NCI-H2081 (cell line): ENCODE measurements around the gene FMN2.
A peak's percentile ranks its signal among the peaks of the same experiment; 100 is the strongest.

Source experiments
- DNase-seq, 2 experiments: peaks; one replicate each; lab custom pipeline; 2025; lab: John Stamatoyannopoulos, UW

Gene FMN2

DNA sequence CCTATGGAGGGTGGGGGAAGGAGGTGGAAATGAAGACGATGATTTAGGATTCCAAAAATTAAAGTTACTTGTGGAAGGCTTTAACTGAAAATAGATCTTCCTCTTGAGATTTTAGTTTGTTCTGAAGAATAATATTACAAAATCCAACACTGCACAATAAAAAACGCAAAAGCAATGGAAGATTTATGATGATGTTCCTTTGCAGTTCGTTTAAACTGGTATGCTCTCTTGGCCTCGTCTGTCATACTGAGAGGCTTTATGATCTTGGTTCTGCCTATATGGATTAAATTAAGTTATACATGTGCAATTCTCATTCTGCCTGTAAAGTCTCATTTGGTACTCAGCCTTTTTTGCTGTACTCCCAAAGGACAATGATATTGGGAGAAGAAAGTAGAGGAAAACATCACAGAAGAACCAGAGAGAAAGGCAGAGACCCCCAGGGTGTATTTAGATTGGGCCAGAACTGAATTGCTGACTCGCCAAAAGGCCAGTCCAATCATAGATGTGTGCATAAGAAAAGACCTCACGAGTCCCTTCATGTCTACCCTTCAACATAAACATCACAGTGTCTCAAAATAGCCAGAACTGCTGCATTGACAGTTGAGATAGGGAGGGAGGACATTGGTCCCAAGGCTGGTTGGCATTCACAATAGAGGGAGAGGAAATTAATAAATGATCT, 331.7 kb downstream of the FMN2 start:
- no peak for DNase-seq

DNA sequence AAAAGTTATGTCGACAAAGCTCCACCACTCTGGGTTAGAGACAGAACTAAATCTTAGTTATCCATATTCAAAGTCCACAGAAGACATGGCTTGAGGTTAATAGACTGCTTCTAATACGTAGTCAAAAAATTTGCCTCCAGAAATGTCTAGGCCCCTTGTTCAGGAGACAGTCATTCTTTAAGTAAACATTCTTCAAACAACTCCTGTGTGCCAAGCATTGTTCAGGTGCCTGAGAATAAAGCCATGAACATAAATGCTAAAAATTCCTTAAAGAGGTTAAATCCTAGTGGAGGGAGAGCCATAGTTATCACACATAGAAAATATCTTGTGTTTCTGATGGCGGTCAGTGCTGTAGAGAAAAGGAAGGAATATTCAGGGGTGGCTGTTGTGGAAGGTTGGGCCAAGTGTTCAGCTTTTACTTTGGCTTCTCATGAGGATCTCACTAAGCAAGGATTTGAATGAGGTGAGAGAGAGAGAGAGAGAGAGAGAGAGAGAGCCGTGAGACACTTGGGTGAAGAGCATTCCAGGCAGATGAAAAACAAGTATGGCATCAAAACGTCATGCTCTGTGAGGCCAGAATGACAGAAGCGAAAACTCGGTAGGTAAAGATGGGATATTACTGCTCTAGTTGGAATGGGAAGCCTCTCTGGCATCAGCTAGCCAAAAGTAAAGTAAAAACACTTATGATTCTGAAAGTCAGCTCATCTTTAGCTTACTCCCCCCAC, 333.2 kb downstream of the FMN2 start:
- no peak for DNase-seq

DNA sequence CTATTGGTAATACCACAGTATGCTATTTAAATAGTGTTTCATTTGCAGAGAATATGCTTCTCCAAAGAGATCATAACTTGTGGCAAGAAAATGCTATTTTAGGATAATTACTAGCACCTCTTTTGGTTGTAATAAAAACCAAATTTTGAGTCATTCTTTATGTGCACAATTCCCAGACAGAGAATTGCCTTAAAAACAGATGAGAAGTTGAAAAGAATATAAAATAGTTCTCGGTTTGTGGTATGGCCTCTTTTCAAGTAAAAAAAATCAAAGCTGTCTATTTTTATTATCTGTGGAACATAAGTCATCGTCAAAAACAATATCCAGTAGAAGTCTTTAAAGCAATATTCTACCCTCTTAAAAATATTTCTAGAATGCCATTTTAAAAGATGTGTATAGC, 334.4 kb downstream of the FMN2 start:
- no peak for DNase-seq

DNA sequence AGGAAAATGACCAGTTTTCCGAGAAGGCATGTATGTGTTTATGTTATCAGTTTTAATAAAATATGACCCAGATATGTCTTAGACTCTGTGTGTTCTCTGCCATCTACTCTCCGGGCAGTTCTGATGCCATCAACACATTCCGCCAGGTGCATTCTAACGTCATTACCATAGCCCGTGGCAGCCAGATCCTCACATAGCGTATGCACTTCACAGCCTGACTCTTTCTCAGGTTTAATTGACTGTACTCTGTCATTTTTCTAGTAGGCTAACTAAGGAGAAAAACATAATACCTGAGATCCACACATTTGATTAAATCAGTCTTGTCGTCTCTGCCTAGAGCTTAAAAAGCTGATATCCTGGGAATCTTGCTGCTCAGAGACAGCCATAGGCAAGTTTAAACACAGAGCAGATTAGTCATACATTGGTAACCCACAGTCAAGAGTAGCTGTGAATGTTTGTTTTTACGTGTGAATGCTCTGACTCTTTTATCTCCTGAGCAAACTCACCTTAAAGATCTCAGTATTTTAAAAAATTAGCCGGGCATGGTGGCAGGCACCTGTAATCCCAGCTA, 344.4 kb downstream of the FMN2 start:
- DNase-seq: no peak

DNA sequence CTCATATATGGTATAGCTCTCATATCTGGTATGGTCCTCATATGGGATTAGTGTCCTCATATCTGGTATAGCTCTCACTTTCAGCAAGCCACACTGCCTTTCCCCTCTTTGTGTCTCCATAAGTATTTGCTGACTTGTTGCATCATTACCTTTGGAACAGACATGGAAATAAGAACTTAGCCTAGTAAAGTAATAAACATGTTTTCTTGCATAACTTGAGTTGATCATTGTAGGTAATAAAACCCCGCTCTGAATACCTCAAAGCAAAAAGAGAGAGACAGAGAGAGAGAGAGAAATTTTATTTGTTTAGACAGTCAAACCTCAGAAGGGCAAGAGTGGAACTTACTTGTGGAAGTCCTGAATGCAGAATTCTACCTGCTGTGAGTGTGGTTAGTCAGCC, 350.0 kb downstream of the FMN2 start:
- DNase-seq: no peak

DNA sequence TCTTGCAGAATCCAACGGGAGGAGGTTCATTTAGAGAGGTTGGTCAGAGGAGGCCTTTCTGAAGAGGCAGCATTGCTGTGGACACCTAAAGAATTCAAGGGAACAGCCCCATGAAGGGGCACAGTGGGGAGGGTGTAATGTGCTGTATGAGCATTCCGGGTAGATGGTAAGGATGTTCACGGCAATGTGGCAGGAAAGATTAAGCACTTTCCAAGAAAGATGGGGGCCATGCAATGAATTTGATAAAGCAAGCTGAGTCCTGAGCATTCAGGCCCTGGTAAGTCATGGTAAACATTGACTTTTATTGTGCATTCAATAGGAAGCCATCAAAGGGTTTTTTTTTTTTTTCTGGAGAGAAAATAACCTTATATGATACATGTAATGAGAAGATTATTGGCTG, 353.7 kb downstream of the FMN2 start:
- DNase-seq: no peak

DNA sequence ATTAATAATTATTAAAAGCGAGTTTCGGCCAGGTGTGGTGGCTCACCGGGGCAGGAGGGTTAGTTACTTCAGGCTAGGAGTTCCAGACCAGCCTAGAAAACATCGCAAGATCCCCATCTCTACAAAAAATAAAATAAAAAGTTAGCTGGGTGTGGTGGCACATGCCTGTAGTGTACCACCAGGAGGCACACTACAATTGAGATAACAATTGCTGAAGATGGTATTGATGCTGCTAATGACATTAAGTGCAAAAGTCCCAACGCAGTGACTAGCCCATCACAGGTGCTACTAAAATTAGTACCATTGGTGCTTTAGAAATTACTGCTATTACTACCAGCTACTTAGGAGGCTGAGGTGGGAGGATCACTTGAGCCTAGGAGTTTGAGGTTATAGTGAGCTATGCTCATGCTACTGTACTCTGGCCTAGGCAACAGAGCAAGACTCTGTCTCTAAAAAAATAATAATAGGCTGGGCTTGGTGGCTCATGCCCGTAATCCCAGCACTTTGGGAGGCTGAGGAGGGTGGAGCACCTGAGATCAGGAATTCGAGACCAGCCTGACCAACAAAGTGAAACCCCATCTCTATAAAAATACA, 363.6 kb downstream of the FMN2 start:
- DNase-seq: no peak

DNA sequence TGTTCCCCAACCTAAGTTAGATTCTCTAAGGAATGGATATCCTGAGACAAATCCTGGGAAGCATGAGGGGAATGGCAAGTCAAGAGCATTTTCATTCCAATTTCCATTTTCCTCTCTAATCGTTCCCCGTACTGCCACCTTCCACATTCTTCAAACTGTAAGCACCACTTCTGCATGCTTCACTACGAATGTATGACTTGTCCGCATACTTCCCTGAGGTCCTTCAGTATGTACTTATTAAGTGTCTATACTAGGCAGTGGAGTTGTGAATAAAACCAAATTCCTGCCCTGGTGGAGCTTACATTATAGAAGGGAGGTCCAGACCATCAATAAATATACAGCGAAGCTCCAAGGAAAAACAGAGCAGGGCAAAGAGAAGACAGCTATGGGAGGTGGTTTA, 365.5 kb downstream of the FMN2 start:
- DNase-seq: no peak

DNA sequence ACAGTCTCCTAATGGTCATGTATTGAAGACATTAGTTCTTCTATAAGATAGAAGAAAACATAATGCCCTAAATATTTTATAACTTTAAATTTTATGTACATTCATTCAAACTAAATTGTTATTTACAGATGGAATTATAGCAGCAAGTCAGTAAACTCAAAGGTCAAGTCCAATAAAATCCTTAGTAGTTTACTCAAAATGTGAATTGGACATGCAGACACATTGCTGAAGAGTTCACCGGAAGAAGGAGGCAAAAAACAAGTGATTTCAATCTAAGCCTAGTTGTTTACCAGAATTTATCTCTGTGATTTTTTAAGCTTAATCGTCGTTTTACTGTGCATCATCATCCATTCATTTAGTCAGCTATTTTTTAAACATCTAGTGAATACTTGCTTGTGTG, 370.6 kb downstream of the FMN2 start:
- DNase-seq: no peak

DNA sequence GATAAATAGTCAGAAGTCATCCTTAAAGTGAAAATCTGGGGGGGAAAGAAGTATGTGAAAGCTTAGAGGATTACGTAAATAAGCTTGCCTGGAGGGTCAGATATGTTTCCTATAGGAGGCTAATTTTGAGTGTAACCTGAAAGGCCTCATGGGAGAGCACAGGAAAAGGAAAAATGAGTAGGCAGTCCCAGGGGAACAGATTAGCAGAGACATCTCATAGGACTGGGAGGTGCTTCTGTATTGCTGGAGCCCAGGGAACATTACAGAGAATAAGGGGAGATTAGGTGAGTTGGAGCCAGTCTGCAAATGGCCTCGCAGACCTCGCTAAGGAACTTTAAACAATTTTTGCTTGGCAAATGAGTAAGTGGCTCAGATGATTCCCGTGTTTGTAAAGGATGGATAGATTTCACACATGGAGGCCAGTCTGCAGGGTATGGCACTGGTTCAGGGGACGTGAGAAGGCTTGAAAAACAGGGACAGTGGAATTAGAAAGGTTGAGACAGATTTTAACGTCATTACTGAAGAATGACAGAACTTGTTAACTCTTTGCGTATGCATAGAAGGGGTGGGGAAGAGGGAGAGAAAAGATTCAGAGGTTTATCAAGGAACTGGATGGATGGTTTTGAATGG, 371.2 kb downstream of the FMN2 start:
- no peak for DNase-seq

DNA sequence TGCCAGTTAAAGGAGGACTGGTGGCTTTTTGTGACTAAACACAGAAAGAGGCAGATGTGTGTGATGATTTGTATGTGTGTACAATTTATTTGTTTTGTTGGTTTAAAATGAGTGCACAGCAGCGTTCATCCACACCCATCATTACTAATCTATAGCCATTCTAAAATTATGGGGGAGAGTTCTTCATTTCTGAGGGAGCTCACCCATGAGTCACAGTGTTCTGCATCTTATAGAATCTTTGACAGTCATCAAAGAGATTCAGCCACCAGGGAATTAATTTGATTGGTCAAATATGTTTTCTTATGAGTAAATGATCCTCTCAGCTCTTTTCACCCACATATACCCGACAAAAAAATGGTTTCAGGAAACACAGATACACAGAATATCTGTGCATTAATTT, 372.4 kb downstream of the FMN2 start:
- no peak for DNase-seq

DNA sequence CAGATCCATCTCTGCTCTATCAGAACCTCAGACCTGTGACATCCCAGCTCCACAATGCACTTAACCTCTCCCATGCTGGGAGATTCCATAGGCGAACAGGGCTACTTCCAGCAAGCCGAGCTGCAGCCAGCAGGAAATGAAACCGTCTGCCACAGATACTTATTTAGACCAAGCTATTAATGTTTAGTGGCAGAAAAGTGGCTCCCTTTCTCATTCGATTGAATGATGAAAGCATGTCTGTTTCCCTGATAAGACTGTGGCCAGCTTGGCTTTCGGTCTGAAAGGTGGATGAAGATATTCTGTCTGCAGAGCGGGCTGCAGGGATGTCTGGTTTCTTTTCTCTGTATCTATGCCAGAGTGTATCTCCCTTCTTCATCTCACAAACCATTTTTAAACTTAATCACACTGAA, 373.9 kb downstream of the FMN2 start:
- DNase-seq: no peak

DNA sequence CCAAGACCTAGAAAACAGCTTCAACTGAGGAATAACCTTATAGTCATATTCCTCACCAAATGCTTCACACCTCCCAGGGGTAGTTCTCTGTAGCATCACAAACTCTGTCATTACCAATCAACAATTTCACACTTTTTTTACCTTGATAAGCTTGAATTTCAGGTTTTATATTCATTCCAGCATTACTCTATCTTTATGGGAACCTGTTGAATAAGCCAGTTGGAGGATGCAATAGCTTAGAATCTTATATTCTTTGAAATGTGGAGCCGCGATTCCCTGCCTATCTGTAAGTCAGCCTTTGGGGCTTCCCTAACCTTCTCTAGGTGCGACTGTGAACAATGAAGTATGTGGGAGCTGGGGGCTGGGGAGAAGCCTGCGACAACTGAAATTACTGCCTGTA, 374.8 kb downstream of the FMN2 start:
- DNase-seq: no peak

DNA sequence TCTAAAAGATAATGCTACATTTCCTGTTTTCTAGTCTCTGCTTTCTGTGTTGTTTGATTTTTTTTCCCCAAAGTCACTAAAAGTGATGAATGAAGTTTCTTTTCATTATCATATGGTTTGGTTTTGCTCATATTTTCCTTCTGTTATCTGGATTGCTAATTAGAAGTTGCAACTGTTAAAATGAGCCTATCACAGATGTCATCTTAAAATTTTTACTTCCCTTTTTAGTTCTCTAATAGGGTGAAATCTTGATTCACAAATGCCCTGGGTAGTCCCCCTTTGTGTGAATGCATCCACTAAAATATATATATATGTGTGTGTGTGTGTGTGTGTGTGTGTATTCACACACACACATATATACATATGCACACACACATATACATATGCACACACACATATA, 376.2 kb downstream of the FMN2 start:
- no peak for DNase-seq

DNA sequence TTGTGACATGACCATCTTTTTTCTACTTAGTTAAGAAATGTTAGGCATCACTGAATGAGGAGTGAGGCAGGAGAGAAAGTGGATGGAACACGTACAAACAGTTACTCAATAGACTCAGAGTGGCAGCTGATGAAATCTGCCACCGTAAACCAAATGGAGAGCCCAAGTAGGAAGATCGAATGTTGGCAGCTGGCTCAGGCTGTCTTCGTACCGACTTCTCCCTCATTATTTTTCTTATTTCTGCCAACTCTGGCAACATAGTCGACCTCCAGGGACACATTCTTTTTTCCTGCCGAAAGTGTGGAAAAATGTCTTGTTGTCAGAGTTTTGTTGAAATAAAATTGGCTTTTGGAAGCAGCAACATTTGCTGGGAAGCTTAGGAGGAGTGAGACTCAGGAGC, 377.0 kb downstream of the FMN2 start:
- DNase-seq: no peak

DNA sequence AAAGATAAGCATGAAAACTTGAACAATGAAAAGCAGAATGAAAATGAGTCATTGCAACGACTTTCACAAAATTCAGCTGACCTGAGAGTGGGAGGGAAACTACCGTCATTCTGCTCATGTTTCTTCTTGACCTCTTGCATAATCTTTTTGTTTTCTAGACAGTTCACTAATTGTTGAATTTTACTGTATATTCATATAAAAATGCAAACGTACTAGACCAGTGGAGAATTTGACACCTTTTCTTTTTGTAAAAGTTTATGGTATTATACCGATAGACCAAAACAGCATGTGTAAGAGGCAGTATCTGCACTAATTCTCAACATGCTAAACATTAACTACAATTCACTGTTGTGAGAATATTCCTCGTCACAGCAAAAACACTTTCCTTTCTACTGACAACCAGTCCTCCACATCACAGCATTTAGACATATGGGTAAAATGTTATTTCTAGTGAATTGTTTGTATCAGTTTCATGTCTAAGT, 382.5 kb downstream of the FMN2 start:
- DNase-seq: no peak

DNA sequence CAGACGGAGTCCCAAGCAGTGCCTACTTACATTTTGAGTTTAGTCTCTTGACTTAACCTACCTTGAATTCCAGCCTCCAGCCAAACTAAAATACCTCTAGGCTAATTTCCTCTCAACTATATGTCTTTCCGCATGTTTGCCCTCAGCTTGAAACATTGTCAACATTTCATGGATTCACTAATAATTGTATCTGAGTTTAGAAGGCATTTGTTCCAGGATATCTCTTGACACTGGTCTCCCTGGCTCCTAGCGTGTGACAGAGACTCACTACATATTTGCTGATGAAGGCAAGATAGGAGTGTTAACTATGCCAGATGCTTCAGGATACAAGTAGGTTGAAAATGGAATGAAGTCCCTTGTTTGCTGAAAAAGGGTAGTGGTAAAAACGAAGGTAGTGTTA, 384.1 kb downstream of the FMN2 start:
- DNase-seq: no peak

DNA sequence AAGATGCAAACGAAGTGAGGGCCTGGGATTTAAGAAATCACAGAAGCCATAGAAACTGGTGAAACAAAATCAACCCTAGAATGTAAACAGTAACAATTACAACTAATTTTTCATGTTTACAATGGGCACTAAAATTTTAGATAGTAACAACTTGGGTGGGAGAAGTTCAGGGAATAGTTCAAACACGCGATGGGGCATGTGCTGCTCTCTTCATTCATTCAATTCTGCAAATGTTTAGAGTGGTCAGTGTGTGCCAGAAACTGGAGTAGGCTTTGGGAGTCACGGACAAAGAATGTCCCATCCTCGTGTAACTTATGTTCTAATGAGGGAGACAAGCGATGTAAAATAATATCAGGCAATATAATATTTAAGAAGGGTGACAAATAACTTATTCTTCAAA, 386.9 kb downstream of the FMN2 start:
- no peak for DNase-seq

DNA sequence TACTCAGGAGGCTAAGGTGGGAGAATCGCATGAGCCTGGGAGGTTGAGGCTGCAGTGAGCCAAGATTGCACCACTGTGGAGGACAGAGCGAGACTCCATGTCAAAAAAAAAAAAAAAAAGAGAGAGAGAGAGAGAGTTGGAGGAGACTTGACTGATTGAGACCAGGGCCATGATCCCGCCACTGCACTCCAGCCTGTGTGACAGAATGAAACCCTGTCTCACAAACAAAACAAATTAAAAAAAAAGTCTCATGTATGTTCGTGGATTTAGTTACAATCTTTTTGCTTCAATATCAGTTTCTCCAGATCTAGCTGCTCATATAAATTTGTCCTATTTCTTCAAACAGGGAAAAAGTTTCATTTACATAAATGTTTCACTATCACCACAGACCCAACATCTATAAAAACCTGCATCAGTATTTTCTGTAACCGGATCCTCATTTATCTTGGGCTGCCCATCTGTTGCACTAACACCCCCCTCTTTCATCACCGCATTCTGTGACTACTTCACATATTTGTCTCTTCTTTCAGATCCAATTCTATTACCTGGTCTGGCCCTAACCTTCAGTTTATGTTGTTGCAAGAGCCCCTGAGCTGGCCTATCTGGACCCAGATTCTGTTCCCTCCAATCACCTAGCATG, 393.2 kb downstream of the FMN2 start:
- DNase-seq: no peak

DNA sequence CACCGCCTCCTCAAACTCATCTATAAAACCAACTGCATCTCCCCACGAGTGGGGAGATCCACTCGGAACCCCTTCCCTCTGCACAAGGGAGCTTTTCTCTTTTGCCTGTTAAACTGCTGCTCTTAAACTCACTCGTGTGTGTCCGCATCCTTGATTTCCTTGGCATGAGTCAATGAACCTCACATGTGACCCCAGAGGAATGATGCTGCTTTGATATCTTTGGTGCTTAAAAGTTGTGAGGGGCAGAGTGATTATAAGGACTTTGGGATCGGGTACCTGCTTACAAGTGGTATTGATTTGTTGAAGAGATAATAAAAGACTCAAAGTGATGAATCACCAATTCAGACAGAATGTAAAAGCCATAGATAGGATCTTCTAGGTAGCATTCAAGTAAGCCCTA, 394.9 kb downstream of the FMN2 start:
- DNase-seq: no peak

DNA sequence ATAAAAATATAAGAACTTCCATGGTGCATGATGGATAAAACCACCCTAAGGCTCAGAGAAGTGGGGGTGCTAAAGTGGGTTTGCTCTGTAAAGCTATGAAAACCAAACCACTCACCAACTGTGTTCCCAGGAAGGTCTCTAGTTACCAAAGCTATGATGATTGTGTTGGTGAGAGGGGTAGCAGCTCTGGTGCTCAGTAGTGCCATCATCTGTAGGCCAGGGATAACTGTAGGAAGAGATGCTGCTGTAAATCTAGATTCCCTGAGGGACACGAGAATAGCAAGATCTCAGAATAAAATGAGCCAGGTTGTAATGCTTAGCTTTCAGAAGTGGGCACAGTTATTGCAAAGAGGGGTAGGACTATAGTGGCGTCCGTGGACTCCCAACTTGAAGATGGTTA, 395.8 kb downstream of the FMN2 start:
- DNase-seq: no peak

DNA sequence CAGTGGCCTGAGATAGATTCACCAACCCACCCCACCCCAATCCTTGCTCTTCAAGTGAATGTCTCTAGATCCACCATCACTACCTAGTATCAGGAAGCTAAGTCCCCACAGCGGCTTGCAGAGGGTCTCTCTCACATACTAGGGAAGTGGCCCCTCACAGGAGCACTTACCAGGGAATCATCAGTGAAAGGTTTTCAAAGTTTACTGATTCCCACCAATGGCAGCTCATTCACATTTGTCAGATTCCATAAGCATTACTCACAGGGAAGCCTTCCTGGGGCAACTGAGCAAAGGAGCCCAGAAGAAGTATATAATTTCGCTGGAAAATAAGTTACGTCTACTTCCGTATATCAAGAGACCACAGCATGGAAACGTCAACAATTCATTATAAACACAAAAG, 399.5 kb downstream of the FMN2 start:
- DNase-seq: peak in 1 of 2 experiments; percentile 16
